ENCODE measurements around the gene PDE4A. TPM values are rescaled to one million over a fixed set of nuclear protein-coding genes. Genes with fewer than 3 reads are reported as not detected.
A peak's percentile ranks its signal among the peaks of the same experiment; 100 is the strongest.

Gene PDE4A
- total and polyA plus RNA-seq, 10 of the 15 experiments (the other 5 are each of a cell fraction or from before 2014, with no cell fraction given), result 0.24 to 13.3 (median 4.9) TPM

GRCh38 chr19:10380313-10381102 lies 39.8 kb upstream of the PDE4A start, which contains the start of gene TYK2 (continued):
- TF ChIP-seq SPI1 (IDR thresholded peaks at IDR 0.05; ENCODE audit: borderline replicate concordance, insufficient read depth, low read depth, low read length), result 0 out of 2 replicates have a peak, but pooled peaks have one; percentile 10
- peak; percentile 82; the same call in 1 of the 2 replicates for TF ChIP-seq MXI1 (IDR thresholded peaks at IDR 0.05; ENCODE audit: low read depth, low read length)
- peak; percentile 80; the same call in 1 of the 2 replicates for TF ChIP-seq LARP7 (IDR thresholded peaks at IDR 0.05)
- TF ChIP-seq YBX1 (IDR thresholded peaks at IDR 0.05), result no peak
- no peak for TF ChIP-seq ZZZ3 (IDR thresholded peaks at IDR 0.05; ENCODE audit: control insufficient read depth, insufficient read length, low read depth)
- no peak for TF ChIP-seq HCFC1 (IDR thresholded peaks at IDR 0.05; ENCODE audit: low read length)
- TF ChIP-seq, protein P1, sequence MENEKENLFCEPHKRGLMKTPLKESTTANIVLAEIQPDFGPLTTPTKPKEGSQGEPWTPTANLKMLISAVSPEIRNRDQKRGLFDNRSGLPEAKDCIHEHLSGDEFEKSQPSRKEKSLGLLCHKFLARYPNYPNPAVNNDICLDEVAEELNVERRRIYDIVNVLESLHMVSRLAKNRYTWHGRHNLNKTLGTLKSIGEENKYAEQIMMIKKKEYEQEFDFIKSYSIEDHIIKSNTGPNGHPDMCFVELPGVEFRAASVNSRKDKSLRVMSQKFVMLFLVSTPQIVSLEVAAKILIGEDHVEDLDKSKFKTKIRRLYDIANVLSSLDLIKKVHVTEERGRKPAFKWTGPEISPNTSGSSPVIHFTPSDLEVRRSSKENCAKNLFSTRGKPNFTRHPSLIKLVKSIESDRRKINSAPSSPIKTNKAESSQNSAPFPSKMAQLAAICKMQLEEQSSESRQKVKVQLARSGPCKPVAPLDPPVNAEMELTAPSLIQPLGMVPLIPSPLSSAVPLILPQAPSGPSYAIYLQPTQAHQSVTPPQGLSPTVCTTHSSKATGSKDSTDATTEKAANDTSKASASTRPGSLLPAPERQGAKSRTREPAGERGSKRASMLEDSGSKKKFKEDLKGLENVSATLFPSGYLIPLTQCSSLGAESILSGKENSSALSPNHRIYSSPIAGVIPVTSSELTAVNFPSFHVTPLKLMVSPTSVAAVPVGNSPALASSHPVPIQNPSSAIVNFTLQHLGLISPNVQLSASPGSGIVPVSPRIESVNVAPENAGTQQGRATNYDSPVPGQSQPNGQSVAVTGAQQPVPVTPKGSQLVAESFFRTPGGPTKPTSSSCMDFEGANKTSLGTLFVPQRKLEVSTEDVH (IDR thresholded peaks at IDR 0.05; ENCODE audit: low read depth, partially characterized antibody), result peak; percentile 81
- TF ChIP-seq NR2F1 (conservative IDR thresholded peaks at IDR 0.05), result peak; percentile 93
- TF ChIP-seq RELB (IDR thresholded peaks at IDR 0.05; ENCODE audit: low read depth), result peak; percentile 96
- TF ChIP-seq SIX5 (IDR thresholded peaks at IDR 0.05; ENCODE audit: low read depth, low read length, severe bottlenecking), result no peak
- TF ChIP-seq E2F4 (IDR thresholded peaks at IDR 0.05; ENCODE audit: low read depth, low read length), result peak; percentile 72; the same call in 1 of the 2 replicates
- no peak for TF ChIP-seq KDM1A (IDR thresholded peaks at IDR 0.05; ENCODE audit: borderline replicate concordance)
- TF ChIP-seq, protein P2, sequence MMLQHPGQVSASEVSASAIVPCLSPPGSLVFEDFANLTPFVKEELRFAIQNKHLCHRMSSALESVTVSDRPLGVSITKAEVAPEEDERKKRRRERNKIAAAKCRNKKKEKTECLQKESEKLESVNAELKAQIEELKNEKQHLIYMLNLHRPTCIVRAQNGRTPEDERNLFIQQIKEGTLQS (IDR thresholded peaks at IDR 0.05; ENCODE audit: borderline replicate concordance, extremely low read depth, low read depth, low read length), result no peak
- TF ChIP-seq HDAC2 (IDR thresholded peaks at IDR 0.05), result no peak
- no peak for TF ChIP-seq SRF (IDR thresholded peaks at IDR 0.05; ENCODE audit: low read depth in 2 of 2, low read length in 2 of 2)
- peak; percentile 73 for TF ChIP-seq MAX (IDR thresholded peaks at IDR 0.05; ENCODE audit: low read depth, low read length)
- TF ChIP-seq ATF7 (IDR thresholded peaks at IDR 0.05; ENCODE audit: low read depth), result peak; percentile 78
- no peak for TF ChIP-seq ZNF274 (IDR thresholded peaks at IDR 0.05; ENCODE audit: insufficient read depth, insufficient read length)
- peak; percentile 86 for TF ChIP-seq POLR2AphosphoS5 (IDR thresholded peaks at IDR 0.05; ENCODE audit: low read length)
- no peak for TF ChIP-seq MYB (IDR thresholded peaks at IDR 0.05; ENCODE audit: borderline replicate concordance, low read depth, low read length)
- peak; percentile 74; the same call in 1 of the 2 replicates for TF ChIP-seq BACH1 (IDR thresholded peaks at IDR 0.05; ENCODE audit: borderline replicate concordance)
- peak; percentile 64; the same call in 1 of the 2 replicates for TF ChIP-seq TAF1 (IDR thresholded peaks at IDR 0.05; ENCODE audit: borderline replicate concordance, low read depth, low read length)

Measured in GM12878 (cell line).